IPS DF 4.7 (cell line): ENCODE results near the gene TSACC.
"Not testable (repeated sequence)": the region's sequence is repeated elsewhere in the genome, so short reads cannot be mapped to it uniquely, and the experiment has no call there.

ENCODE experiments used
- DNase-seq: peaks from one replicate; pipeline ENCODE4 v3.0.0-alpha.2; 2013; ENCODE audit warnings: low spot score; ENCODE audit errors: extremely low read depth

TSACC gene

DNA sequence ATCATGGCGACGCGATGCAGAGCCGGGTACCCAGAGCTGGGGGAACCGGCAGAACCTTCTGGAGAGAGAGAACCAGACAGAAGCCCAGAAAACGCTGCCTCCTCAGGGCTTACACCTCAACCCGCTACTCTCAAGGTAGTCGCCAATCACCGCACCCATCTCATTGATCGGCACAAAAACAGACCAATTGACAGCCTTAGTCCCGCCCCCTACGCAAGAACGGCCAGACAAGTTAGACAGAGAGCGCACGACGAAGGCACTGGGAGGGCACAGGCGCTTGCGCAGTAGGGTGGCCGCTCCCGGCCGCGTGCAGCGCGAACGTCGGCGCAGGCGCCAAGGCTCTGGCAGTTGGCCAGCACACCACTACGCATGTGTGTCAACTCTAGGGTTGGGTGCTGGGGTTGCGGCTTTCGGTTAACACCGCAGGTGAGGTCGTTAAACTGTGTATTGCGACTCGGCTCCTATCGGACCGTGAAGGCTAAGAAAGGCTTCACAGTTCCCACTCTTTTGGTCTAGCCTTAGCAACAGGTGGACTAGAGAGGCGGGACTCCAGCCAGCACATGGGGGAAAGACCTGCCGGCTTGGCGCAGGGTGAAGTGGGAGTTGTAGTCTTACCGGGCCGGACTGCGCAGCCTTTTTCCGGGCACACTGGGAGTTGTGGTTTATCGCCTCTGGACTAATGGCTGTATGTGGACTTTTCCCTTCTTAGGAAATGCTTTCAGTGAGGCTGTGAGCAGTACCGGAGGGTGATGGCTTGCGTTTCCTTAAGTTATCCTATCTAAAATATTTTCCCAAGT, at the start of gene TSACC, which contains the start of gene CCT3:
Gene TSACC, plus strand, starts transcription at position 347 of the 797 bp plus-strand sequence. CDS start 1,232 bp downstream, outside the sequence.
Gene CCT3, minus strand, starts transcription at position 113 of the 797 bp plus-strand sequence. Its CDS starts 108 bp downstream, at position 5.
- DNase-seq = peak; percentile 100

DNA sequence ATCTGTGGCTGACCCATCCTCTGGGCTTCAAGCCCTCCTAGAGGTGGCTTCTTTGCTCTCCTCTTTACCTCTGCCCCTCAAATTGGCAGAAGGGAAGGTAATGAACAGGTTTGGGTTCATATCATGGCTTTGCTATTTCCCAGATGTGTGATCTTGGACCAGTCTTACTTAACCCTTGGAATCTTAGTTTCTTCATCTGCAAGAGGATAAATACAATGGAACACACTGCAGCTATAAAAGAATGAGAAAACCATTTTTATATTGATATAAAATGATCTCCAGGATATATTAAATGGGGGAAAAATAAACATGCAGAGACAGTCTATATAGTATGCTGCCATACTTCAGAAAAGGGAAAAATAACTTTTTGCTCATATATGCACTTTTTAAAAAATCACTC, 48.5 kb upstream of the TSACC start:
- no peak for DNase-seq

DNA sequence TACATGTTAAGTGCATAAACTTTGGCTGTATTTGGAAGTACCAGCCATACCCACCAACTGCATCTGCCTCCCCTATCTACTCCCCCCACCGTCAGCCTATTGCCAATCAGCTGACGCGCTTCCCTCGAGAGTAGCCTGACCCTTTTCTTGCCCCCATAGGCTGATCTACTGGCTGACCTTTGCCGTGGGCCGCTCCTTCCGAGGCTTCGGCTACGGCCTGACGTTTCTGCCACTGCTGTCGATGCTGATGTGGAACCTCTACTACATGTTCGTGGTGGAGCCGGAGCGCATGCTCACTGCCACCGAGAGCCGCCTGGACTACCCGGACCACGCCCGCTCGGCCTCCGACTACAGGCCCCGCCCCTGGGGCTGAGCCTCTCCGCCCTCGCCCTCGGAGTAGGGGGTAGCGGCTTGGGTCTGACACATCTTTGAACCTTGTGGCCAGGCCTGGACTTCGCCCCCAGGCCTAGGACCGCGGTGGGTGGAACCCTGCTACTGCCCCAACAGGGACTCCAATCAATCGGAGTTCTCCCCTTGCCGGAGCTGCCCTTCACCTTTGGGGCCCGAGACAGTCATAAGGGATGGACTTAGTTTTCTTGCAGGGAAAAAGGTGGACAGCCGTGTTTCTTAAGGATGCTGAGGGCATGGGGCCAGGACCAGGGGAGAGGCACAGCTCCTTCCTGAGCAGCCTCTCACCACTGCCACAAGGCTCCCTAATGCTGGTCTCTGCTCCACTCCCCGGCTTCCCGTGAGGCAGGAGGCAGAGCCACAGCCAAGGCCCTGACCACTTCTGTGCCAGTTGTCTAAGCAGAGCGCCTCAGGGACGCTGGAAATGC, 46.9 kb upstream of the TSACC start:
- DNase-seq = no peak

DNA sequence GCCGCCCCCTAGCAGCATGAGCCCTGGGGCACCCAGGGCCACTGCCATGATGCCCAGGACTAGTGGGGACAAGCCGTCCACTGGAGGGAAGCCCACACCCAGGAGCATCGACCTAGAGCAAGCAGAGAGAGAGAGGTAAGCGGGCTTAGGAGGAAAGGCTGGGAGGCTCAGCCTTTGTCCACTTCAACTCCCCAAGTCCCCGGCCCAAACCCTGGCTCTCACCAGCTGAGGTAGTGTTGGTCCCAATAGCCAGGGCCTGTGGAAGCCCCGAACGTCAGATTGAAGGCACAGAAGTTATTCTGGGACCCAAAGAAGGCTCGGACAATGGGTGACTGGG, 45.3 kb upstream of the TSACC start:
- DNase-seq = no peak

DNA sequence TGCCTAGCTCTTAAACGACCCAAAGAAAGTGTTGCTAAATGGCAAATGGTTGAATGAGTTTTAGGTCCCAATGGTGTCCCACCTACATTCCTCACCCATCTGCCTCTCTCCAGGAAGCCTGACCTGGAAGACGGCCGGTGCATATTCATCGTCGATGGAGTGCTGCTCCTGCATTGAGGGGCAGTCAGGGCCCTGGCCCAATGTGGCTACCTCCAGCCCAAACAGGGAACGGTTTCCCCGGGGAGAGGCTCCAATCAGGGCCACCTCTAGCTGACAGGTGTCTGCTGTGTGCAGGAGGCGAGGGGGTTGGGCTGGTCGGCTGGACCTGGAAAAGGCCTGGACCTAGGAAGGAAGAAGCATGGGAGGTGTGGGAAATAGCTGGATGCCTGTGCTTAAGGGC, 44.4 kb upstream of the TSACC start:
- no peak for DNase-seq

DNA sequence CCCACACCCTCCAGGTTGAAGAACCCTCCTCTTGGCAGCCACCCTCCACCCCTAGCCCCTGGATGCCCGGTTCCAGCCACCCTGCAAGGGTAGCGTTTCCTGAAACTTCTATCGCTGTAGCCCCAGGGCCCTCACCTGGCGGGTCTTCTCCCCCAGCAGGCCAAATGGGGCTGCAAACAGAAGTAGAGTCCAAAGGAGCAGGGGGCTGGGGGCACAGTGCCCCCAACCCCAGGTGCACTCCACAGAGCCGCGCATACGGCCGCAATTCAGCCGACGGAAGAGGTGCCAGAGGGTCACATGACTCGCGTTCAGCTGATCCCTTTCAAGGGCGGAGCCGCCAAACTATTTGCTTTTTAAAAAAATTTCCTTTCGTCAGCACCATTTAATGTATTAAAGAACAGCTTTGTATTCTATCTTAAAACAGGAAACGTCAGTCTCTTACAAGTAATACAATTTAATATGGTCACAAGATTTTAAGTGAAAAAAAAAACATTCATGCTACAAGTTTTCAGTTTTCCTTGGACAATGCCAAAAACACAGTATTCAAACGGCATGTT, 42.9 kb upstream of the TSACC start, which contains the start of gene GLMP:
Gene GLMP, minus strand, starts transcription at position 289 of the 557 bp plus-strand sequence. Its CDS starts 34 bp downstream, at position 255.
- no peak for DNase-seq

DNA sequence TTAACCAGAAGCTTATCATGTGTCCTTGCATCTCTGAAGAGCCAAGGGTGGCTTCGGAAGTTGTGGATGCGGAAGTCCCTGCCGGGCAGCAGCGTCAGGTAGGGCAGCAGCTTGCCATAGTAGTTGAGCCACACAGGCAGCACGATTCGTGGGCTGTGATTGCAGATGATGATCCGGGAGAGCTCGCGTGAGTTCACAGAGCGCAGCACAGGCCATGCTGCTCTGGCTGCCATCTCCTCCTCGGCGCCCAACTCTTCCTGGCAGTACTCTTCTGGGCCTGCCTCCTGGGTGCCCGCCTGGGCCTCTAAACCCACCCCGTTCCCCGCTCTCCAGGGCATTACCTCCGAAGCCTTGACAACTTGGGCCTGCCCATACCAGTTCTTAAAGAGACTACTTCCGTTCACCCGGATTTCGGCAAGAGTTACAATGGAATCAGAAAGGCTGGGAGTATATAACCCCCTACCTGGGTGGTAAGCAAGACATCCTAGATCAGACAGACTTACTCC, 39.4 kb upstream of the TSACC start, which contains the start of gene VHLL:
Gene VHLL, minus strand, starts transcription at position 456 of the 506 bp plus-strand sequence. Its CDS starts 118 bp downstream, at position 338.
- DNase-seq = no peak

DNA sequence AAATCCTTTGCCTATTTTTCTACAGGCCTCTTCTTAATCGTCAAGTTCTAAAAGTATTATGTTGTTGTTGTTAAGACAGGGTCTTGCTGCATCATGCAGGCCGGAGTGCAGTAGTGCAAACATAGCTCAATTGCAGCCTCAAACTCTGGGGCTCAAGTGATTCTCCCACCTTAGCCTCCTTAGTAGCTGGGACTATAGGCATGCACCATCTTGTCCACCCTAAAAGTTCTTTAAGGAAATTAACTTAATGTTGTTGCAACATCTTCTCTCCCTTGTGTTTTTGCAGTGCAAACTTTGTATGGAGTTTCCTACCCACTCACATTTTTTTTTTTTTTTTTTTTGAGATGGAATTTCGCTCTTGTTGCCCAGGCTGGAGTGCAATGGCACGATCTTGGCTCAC, 35.1 kb upstream of the TSACC start:
- no peak for DNase-seq

DNA sequence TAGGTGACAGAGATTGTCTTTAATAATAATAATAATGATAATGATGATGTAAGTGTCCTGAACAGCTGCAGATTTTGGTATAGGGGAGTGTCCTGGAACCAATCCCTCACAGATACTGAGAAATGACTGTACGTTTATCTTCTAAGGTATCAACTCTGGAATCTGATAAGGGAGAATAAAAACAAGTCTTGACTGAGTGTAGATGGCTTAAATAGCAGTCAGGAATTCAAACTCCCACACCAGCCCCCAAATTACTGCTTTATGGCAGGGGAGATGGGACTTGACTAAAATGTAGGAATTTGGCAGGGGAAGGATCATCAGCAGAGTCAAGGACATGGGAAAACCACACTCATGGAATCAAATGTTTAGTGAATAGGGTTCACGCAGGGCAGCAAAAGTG, 33.1 kb upstream of the TSACC start:
- no peak for DNase-seq

DNA sequence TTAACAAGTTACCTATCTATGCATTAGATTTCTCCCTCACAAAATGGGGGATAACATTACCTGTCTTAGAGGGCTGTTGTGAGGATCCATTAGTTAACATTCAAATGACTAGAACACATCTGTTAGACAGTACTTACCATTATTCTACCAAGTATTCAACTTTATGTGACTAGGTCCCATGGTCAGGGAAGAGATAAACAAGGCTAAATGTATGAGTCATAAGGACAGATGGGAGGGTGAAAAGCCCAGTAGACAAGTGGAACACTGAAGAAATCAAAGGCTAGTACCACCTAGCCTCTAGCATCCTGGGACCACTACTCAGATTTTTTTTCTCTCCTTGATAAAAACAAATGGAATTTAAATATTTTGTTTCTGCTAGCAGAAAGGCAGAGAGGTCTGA, 30.2 kb upstream of the TSACC start:
- DNase-seq = no peak

DNA sequence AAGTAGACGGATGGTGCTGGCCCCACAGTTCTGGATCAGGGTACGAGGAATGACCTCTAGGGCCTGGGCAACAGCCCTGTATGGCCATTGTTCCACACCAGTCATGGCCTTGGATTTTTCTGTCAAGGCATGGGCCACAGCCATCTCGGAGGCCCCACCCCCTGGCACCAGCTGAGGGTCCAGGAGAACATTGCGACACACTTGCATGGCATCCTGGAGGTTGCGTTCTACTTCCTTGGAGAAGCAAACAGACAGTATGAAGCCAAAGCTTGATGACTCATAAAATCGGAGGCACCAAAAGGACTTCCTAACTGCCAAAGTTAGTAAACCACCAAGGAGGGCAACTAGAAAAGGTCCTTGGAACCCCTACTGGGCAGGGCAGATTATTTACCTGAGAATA, 27.4 kb upstream of the TSACC start:
- no peak for DNase-seq

DNA sequence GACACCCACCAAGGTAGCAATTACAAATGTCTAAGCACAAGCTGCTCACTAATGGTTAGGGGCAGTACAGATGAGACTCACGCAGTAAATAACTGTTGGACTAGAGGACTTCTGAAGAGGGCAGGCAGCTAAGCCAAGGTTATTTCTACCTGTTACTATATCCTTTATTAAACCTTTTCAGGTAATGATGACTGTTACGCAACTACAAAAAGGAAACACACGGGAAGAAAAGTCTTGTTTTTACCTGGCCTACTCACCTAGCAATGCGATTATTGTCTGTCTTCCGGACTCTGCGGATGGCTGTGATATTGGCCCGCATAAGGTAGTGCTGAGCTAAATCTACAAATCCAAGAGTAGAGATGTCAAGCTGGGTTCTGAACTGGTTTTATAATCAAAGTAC, 21.4 kb upstream of the TSACC start:
- DNase-seq = no peak

DNA sequence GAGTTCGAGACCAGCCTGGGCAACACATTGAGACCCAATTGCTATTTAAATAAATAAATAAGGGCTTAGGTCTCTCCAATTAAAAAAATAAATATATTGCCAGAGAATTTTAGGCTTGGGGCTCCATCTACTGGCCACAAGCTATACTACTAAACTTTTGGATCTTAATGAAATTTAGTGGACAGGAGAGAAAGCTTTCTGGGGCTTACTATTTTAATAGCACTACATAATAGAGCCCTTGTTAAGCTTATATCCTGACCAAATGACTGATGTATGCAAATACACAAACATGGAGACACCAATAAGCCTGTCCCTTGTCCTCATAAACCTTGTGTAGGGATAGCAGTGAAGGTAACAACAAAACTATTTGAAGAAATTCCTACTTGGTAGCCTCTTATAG, 18.7 kb upstream of the TSACC start:
- no peak for DNase-seq

DNA sequence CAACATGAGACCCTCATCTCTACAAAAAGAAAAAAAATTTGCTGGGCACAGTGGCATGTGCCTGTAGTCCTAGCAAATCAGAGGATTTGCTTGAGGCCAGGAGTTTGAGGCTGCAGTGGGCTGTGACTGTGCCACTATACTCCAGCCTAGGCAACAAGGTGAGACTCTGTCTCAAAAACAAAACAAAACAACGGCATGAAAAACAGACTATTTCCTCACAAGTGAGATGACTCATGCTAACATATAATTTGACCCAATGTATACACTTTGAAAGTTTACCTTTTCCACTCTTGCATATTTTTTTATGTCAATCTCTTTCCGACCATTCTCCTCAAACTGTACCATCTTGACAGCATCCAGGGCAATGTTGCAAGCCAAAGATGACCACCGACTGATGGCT, 17.8 kb upstream of the TSACC start:
- DNase-seq = no peak

DNA sequence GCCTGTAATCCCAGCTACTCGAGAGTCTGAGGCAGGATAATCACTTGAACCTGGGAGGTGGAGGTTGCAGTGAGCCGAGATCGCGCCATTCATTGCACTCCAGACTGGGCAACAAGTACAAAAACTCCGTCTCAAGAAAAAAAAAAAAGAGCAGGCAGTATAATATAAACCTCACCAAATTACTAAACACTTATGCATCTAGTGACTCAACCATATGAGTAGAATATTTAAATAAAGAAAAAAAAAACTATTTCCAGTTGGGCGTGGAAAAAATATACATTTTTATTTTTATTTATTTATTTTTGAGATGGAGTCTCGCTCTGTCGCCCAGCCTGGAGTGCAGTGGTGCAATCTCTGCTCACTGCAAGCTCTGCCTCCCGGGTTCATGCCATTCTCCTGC, 15.1 kb upstream of the TSACC start:
- DNase-seq = not testable (repeated sequence)

DNA sequence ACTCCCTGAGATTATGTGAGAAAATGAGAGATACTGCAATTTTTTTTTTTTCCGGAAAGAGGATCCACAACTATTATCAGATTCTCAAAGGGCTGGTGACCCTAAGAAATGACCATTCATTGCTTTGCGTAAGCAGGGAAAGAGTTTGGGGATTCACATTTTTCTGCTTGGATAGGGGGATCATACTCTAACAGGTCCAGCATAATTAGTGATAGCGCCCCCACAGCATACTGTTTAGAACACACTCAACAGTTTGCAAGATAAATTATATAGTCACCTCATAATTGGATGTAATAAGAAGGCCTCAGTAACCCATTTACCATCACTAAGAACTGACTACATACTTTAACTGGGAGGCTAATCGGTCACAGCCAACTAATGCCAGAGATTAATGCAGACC, 2.1 kb upstream of the TSACC start:
- no peak for DNase-seq

DNA sequence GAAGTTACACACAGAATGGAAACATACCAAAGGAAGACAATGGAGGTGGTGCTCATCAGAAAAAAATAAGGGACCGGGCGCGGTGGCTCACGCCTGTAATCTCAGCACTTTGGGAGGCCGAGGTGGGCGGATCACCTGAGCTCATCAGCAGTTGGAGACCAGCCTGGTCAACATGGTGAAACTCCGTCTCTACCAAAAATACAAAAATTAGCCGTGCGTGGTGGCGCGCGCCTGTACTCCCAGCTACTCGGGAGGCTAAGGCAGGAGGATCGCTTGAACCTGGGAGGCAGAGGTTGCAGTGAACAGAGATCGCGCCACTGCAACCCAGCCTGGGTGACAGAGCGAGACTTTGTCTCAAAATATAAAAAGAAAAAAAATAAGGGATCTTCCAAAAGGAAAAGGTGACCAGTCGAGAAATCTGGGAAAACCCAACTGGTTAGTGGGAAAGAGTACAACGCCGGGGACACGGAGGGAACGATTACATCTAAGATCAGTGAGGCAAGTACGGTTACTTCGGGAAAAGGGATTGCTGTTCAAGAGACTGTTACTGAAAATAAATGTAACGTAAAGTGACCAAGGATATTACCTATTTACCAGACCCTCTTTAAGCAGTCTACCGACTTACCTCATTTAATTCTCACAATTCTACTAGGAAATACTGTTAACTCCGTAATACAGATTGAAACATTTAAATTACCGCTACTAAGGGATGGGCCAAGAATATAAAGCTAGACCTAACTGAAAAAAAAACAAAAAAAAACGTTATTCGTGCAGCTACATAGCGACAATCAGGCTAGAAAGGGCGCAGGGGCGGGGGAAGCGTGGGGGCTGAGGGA, 1.1 kb upstream of the TSACC start:
- no peak for DNase-seq

DNA sequence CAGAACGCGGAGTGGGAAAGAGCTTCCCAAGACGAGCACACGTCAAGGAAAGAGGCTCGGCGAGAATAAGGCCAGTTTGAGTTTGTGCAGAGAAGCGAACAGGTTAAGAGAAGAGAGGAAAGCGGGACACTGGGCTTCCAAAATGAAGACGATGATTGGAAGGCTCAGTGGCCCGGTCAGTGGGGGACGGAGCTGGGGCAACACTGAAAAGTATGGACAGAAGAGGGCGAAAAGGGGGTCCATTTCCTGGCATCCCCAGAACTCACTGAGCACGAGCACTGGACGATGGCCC, 492 bp upstream of the TSACC start:
- DNase-seq = no peak

DNA sequence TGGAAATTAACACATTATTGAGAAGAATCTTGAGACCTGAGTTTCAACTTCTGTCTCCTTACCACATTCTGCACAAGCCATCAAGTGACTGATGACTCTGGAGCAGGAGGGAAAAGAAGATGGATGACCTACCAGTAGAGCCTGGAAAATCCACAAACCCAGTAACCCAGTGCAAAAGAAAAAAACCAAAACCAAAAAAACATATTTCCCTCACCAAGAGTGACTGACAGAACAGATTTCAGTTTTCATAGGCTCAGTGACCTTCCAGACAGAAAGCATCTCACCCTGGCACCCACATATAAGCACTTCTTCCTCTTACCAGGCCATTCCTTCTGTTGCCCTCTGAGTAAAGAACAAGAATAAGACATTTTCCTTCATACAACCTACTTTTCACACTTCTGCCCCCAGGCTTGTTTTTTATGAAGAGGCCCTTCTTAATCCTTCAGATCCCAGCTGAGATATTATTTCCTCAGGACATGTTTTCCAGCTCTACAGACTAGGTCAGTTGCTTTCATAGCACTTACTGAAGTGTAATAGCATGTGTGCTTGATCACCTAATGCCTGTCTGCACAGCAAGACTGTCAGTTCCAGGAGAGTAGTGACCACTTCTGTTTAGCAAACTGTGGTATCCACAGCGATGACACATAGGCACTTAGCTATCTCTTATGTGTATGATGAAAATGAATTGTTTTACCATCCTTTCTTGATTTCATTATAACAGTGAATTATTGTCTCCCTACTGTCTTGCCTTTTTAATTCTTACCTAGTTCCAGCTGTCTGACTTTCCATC, 4.0 kb downstream of the TSACC start:
- no peak for DNase-seq

DNA sequence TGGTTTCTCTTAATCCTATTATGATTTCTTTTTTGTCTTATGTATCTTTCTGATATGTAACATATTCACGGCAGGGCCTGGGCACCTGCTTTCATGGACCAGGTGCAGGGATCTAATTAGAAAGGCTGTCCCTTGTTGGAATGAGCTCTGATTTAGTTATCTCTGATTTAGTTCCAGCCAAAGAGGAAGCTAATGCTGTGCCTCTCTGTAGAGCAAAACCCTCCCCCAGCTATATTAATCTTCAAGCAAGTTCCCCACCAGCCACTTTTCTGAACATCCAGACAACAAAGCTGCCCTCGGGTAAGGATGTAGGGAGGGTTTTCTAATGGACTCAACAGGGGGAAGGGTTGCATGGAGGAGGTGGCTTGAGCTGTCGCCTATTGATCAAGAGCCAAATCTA, 6.1 kb downstream of the TSACC start:
- DNase-seq = no peak
